ENCODE measurements around the gene HSPD1.

The HSPD1 gene

DNA sequence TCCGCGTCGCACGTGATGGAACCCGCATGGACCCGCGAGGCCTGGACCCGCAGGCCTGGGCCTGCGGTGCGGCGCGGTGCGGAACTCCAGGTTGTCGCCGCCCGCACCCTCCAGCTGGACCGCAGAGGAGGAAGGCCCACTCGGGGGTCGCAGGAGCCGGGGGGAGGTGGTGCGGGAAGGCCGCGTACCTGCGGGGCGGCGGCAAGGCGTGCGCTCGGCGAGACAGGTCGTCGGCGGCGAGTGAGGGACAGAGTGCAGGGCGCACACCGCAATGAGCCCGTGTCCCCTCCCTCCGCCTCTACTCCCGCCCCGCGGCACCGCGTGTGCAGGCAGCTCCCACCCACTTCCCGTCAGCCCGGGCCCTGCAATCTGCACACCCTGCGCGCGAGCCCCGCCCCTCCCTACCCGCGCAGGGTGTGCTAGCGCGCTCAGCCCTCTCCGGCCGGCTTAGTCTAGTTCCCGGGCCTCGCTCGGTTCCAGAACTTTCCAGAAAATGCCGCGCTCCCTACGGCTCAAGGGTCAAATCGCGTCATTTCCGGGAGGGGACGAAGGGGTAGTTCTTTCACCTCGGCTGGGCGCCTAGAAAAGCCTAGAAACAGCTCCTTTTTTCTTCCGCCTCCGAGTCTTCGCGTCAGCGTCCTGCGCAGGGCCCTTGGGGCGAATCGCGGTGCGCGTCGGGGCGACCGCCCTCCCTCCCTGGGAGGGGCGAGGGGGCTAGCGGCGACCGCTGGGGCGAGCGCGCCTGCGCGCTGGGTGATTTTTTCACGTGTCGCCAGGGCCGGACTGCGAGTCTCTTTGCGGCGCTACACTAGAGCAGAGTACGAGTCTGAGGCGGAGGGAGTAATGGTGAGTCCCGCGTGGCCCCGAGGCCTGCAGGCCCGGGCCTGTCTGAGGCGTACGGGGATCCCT lies at the start of gene HSPD1, which contains the start of gene HSPE1:
Gene HSPD1 (minus strand): TSS at position 247 of the 909 bp plus-strand sequence. CDS start 992 bp downstream, outside the sequence.
Gene HSPE1 (plus strand): TSS at position 786 of the 909 bp plus-strand sequence. CDS start 58 bp downstream, at position 844.
- peak within 1 kb of the TSS; percentile 99 for H3K27ac ChIP-seq
- TF ChIP-seq, protein P1, sequence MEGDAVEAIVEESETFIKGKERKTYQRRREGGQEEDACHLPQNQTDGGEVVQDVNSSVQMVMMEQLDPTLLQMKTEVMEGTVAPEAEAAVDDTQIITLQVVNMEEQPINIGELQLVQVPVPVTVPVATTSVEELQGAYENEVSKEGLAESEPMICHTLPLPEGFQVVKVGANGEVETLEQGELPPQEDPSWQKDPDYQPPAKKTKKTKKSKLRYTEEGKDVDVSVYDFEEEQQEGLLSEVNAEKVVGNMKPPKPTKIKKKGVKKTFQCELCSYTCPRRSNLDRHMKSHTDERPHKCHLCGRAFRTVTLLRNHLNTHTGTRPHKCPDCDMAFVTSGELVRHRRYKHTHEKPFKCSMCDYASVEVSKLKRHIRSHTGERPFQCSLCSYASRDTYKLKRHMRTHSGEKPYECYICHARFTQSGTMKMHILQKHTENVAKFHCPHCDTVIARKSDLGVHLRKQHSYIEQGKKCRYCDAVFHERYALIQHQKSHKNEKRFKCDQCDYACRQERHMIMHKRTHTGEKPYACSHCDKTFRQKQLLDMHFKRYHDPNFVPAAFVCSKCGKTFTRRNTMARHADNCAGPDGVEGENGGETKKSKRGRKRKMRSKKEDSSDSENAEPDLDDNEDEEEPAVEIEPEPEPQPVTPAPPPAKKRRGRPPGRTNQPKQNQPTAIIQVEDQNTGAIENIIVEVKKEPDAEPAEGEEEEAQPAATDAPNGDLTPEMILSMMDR (conservative IDR thresholded peaks at IDR 0.05), result no peak
- TF ChIP-seq ZFX (IDR thresholded peaks at IDR 0.05), result peak; percentile 97

DNA sequence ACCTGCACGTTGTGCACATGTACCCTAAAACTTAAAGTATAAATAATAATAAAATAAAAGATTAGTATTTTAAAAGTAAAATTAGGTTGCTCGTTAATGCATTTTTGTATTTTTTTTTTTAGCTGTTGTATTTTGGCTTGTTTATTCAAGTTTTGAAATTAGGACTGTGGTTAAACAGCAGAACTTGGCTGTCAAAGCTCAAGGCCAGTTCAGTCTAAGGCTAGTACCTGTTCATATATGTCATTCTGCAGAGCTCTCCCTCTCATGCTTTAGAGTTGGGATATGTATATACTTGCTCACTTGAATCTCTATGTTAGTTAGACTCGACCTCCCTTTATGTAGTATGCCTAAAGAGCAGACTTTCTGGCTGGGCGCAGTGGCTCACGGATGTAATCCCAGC lies 48.9 kb upstream of the HSPD1 start:
- TF ChIP-seq, protein P1 (conservative IDR thresholded peaks at IDR 0.05), result no peak
- no peak for TF ChIP-seq ZFX (IDR thresholded peaks at IDR 0.05)
- H3K27ac ChIP-seq, result no peak overlapping the region

DNA sequence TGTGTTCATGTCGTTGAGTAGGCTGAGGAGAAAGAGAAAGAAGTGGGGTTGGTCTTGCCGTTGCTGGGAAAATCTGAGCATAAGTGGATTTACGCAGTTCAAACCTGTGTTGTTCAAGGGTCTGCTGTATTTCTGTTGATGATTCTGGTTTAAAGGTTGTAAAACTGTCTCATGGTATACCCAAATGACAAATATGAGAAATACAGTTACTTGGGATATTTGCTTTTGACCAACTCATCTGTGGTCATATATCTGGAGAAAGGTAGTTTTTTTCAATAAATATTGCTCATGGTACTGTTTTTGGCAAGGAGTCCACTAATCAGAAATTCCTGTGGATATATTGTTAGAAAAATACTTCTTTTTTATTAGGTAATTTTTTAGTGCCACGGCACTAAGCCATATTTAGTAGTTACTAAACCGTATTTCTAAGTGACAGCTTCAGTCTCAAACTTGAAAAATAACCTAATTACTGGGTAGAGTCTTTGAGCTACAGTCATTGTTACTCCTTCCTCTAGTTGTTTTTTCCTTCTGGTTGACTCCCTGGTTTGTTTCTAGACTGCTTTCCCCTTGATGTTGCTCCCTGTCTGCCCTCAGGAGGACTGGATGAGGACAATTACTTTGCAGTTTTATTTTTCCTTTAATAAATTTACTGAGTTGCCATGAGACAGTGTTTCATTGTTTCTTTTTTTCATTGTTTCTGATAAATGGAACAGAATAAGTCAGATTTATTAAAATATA lies 47.7 kb upstream of the HSPD1 start:
- TF ChIP-seq, protein P1 (conservative IDR thresholded peaks at IDR 0.05), result no peak
- no peak for TF ChIP-seq ZFX (IDR thresholded peaks at IDR 0.05)
- no peak overlapping the region for H3K27ac ChIP-seq

DNA sequence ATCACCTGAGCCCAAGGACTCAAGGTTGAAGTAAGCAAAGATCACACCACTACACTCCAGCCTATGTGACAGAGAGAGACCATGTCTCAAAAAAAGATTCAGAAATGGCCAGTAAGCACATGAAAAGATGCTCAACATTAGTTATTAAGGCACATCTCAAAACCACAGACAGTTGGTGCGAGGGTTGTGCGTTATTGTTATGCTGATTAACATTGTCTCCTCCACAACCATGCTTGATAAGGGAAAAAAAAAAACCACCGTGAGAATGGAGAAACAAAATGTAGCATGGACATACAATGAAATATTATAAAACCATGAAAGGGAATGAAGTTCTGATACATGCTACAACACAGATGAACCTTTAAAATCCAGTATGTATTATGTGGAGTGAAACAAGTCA lies 43.6 kb upstream of the HSPD1 start:
- H3K27ac ChIP-seq, result no peak overlapping the region
- TF ChIP-seq ZFX (IDR thresholded peaks at IDR 0.05), result no peak
- TF ChIP-seq, protein P1 (conservative IDR thresholded peaks at IDR 0.05), result no peak

DNA sequence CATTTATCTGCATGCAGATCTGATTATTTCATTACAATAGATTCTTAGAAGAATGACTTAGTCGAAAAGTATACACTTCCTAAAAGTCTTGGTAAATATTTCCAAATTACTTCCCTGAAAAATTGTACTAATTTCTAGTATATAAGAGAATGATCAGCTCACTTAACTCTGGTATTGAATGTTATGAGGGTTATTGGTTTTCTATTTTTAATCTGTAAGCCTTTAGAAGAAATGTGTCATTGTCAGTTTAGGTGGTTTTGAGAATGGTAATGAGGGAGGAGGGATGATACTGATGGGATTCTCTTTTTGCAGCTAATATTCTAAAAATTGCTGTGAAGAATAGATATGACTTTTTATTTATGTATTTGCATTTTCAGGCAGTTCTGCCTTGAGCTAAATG lies 40.1 kb upstream of the HSPD1 start:
- H3K27ac ChIP-seq, result no peak overlapping the region
- no peak for TF ChIP-seq ZFX (IDR thresholded peaks at IDR 0.05)
- TF ChIP-seq, protein P1 (conservative IDR thresholded peaks at IDR 0.05), result no peak

DNA sequence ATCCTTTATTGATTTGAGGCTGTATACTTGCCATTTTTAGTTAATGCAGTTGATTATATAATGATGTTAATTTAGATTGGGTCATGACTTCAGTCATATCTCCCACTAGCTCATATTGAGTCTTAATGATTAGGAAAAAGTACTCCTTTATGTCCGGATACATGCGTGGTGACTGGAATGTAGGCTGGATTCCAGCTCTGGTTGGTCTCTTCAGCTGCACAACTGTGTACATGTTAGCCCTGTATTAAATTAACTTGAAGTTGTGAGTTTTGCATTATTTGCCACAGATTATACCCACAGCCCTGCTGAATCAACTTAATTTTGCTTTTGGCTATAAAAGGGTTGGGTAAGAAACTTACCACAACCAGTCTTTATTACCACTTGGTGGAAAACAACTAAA lies 38.8 kb upstream of the HSPD1 start:
- no peak overlapping the region for H3K27ac ChIP-seq
- TF ChIP-seq, protein P1 (conservative IDR thresholded peaks at IDR 0.05), result no peak
- no peak for TF ChIP-seq ZFX (IDR thresholded peaks at IDR 0.05)

DNA sequence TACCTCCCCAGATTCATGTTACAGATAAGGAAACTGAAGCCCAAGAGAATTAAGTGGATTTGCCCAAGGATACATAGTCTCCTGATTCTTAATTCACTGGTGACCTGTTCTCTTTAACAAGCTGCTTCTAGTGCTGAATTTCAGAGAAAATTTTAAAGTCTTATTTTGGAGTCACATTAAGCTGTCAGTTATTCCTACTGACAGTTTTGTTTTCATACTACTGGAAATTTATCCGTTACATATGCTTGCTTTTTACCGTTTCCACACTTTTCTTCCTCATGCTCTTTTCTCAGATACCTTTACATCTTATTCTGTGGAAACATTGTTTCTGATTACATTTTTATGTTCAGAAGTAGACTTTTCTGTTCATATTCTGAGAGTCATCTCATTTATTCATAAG lies 17.5 kb upstream of the HSPD1 start:
- H3K27ac ChIP-seq, result no peak overlapping the region

More for the DNA sequence above, 17.5 kb upstream of the HSPD1 start:
- TF ChIP-seq, protein P1 (conservative IDR thresholded peaks at IDR 0.05), result no peak
- TF ChIP-seq ZFX (IDR thresholded peaks at IDR 0.05), result no peak

Data from C4-2B (cell line).